IPS-18a (cell line): ENCODE measurements around the gene CTNNBIP1.

Experiments used
- H3K27ac ChIP-seq: one replicate; pipeline ENCODE4 v1.5.1; 2013; ENCODE audit warnings: low read length
- H3K27me3 ChIP-seq: one replicate; pipeline ENCODE4 v1.6.1; 2013; ENCODE audit warnings: mild to moderate bottlenecking, low read length; ENCODE audit not compliant: control insufficient read depth, insufficient read depth
- H3K36me3 ChIP-seq: one replicate; pipeline ENCODE4 v1.6.1; 2013; ENCODE audit warnings: low read depth, low read length; ENCODE audit not compliant: control insufficient read depth
- H3K4me1 ChIP-seq: one replicate; pipeline ENCODE4 v1.6.1; 2013; ENCODE audit warnings: low read depth, low read length; ENCODE audit not compliant: control insufficient read depth
- H3K4me3 ChIP-seq: one replicate; pipeline ENCODE4 v1.5.1; 2013; ENCODE audit warnings: low read length
- H3K9ac ChIP-seq: one replicate; pipeline ENCODE4 v1.6.1; 2013; ENCODE audit warnings: mild to moderate bottlenecking, low read length, moderate library complexity
- H3K9me3 ChIP-seq: one replicate; pipeline ENCODE4 v1.6.1; 2013; ENCODE audit warnings: low read depth, low read length; ENCODE audit not compliant: control insufficient read depth

Gene CTNNBIP1

GRCh38 chr1:9823943-9824701, 85.9 kb downstream of the CTNNBIP1 start, which contains the start of gene CLSTN1:
Gene CLSTN1 (minus strand): TSS chr1:9823965. CDS start chr1:9823733, 232 bp downstream.
- peaks cover 20% of the 10 kb centered on the region for H3K4me1 ChIP-seq
- H3K36me3 ChIP-seq: no peaks in the 10 kb centered on the region
- H3K4me3 ChIP-seq: peak within 1 kb of the TSS; percentile 91
- H3K9ac ChIP-seq: peak within 1 kb of the TSS; percentile 53
- no peak within 1 kb of the TSS for H3K27ac ChIP-seq
- H3K27me3 ChIP-seq: peaks cover 41% of the 10 kb centered on the region
- H3K9me3 ChIP-seq: no peaks in the 10 kb centered on the region

- Histone ChIP-seq H3K27ac (no peak overlapping the region), H3K27me3 (peaks cover 41% of the 10 kb centered on the region), H3K9ac (no peak overlapping the region), H3K9me3 (no peaks in the 10 kb centered on the region), H3K36me3 (no peaks in the 10 kb centered on the region), H3K4me3 (peak overlapping the region; percentile 91), H3K4me1 (peaks cover 20% of the 10 kb centered on the region)
These were observed 86.5 kb downstream of the CTNNBIP1 start for GRCh38 chr1:9823693-9823942.

- H3K4me3 ChIP-seq: peak overlapping the region; percentile 91
- H3K9ac ChIP-seq: peak overlapping the region; percentile 53
- H3K4me1 ChIP-seq: peaks cover 20% of the 10 kb centered on the region
- H3K27me3 ChIP-seq: peaks cover 41% of the 10 kb centered on the region
- no peak overlapping the region for H3K27ac ChIP-seq
- no peaks in the 10 kb centered on the region for H3K36me3 ChIP-seq
- H3K9me3 ChIP-seq: no peaks in the 10 kb centered on the region
These were observed 87.0 kb downstream of the CTNNBIP1 start for GRCh38 chr1:9822897-9823692.

GRCh38 chr1:9822490-9822889, 87.6 kb downstream of the CTNNBIP1 start:
- H3K36me3 ChIP-seq: no peaks in the 10 kb centered on the region
- H3K9me3 ChIP-seq: no peaks in the 10 kb centered on the region
- peak overlapping the region; percentile 53 for H3K9ac ChIP-seq
- H3K27ac ChIP-seq: no peak overlapping the region
- peak overlapping the region; percentile 91 for H3K4me3 ChIP-seq
- peaks cover 41% of the 10 kb centered on the region for H3K27me3 ChIP-seq
- H3K4me1 ChIP-seq: peaks cover 20% of the 10 kb centered on the region

- H3K27ac ChIP-seq: no peak overlapping the region
- H3K9me3 ChIP-seq: no peaks in the 10 kb centered on the region
- peak overlapping the region; percentile 91 for H3K4me3 ChIP-seq
- H3K36me3 ChIP-seq: no peaks in the 10 kb centered on the region
- peaks cover 20% of the 10 kb centered on the region for H3K4me1 ChIP-seq
- H3K9ac ChIP-seq: no peak overlapping the region
- H3K27me3 ChIP-seq: peaks cover 41% of the 10 kb centered on the region
These were observed 88.4 kb downstream of the CTNNBIP1 start for GRCh38 chr1:9821710-9822109.

GRCh38 chr1:9820521-9820920, 89.5 kb downstream of the CTNNBIP1 start:
- Histone ChIP-seq H3K4me1 (peaks cover 17% of the 10 kb centered on the region), H3K36me3 (no peaks in the 10 kb centered on the region)

GRCh38 chr1:9817734-9818133, 92.3 kb downstream of the CTNNBIP1 start:
- Histone ChIP-seq H3K9me3 (no peaks in the 10 kb centered on the region), H3K27me3 (peaks cover 12% of the 10 kb centered on the region), H3K4me3 (no peak overlapping the region), H3K4me1 (peaks cover 7% of the 10 kb centered on the region), H3K9ac (no peak overlapping the region), H3K36me3 (no peaks in the 10 kb centered on the region), H3K27ac (no peak overlapping the region)

More at GRCh38 chr1:9820521-9820920, 89.5 kb downstream of the CTNNBIP1 start:
- Histone ChIP-seq H3K27ac (no peak overlapping the region), H3K9me3 (no peaks in the 10 kb centered on the region), H3K27me3 (peaks cover 29% of the 10 kb centered on the region), H3K9ac (no peak overlapping the region), H3K4me3 (no peak overlapping the region)

- no peak overlapping the region for H3K27ac ChIP-seq
- H3K9me3 ChIP-seq: no peaks in the 10 kb centered on the region
- H3K36me3 ChIP-seq: no peaks in the 10 kb centered on the region
- H3K27me3 ChIP-seq: no peaks in the 10 kb centered on the region
- H3K4me3 ChIP-seq: no peak overlapping the region
- no peaks in the 10 kb centered on the region for H3K4me1 ChIP-seq
- H3K9ac ChIP-seq: no peak overlapping the region
These were observed 93.9 kb downstream of the CTNNBIP1 start for GRCh38 chr1:9816199-9816598.

GRCh38 chr1:9815150-9815549, 94.9 kb downstream of the CTNNBIP1 start:
- Histone ChIP-seq H3K36me3 (no peaks in the 10 kb centered on the region), H3K27ac (no peak overlapping the region), H3K9ac (no peak overlapping the region), H3K27me3 (no peaks in the 10 kb centered on the region), H3K4me1 (no peaks in the 10 kb centered on the region), H3K9me3 (no peaks in the 10 kb centered on the region), H3K4me3 (no peak overlapping the region)

- Histone ChIP-seq H3K36me3 (no peaks in the 10 kb centered on the region), H3K27ac (no peak overlapping the region), H3K9me3 (no peaks in the 10 kb centered on the region), H3K4me1 (no peaks in the 10 kb centered on the region), H3K4me3 (no peak overlapping the region), H3K9ac (no peak overlapping the region), H3K27me3 (no peaks in the 10 kb centered on the region)
These were observed 95.5 kb downstream of the CTNNBIP1 start for GRCh38 chr1:9814619-9815018.

GRCh38 chr1:9811239-9811966, 98.7 kb downstream of the CTNNBIP1 start:
- Histone ChIP-seq H3K36me3 (no peaks in the 10 kb centered on the region), H3K4me1 (no peaks in the 10 kb centered on the region), H3K9ac (no peak overlapping the region), H3K27ac (no peak overlapping the region), H3K9me3 (no peaks in the 10 kb centered on the region), H3K4me3 (no peak overlapping the region), H3K27me3 (no peaks in the 10 kb centered on the region)
